GM23248 (cell line): Measurements from ENCODE around the gene PTPRD.

Experiments used
- EZH2 ChIP-seq: fragments of 200-600 bp; sonication (generic); IDR thresholded peaks from 2 replicates; pipeline ENCODE4 v1.6.1; 2018; ENCODE audit warnings: antibody characterized with exemption, mild to moderate bottlenecking; ENCODE audit not compliant: insufficient read depth, poor library complexity, severe bottlenecking
- EZH2phosphoT487 ChIP-seq: fragments of 200-600 bp; sonication (generic); IDR thresholded peaks from 2 replicates; pipeline ENCODE4 v1.6.1; 2018; ENCODE audit warnings: antibody characterized with exemption, moderate library complexity, mild to moderate bottlenecking, low read depth; ENCODE audit not compliant: insufficient read depth

DNA sequence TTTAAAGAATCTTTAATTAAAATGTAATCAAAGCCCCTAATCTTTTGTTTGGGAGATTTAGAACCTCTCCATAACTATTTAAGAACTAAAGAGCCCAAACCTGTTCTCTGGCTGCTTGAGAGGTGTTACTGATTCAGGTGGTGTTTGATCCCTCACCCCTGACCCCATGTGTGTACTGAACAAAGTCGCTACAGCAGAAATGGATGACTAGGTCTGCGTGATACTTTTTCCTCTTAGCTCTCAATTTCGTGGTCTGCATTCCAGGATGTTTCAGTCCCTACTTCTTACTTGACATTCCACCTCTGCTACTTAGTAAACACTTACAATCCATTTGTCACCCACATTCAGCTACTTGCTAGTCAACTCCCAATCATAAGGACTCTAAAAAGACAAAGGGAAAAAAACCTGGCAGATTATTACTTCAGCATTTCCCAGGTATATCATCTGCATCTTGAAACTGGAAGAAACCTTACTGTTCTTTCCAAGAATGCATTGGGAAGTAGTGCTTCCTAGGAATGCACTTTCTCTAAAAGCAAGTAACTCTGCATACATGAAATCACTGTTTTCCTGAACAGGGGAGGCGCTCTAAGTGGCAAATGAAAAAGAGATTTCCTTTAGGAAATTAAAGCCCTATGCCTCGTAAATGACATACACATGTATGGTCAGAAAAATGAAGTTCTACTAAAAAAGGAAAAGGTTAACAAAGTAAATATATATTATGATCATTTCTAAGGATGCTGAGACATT is 1091.6 kb downstream of the PTPRD start:
- TF ChIP-seq EZH2 (no peak), EZH2phosphoT487 (no peak)
